Fibroblast of mammary gland (primary cell): Measurements from ENCODE around the gene NCL.
A peak's percentile ranks its signal among the peaks of the same experiment; 100 is the strongest.

Experiments used
- DNase-seq: peaks from one replicate; pipeline ENCODE4 v3.0.0-alpha.2; 2010; ENCODE audit warnings: low read depth
- H3K4me3 ChIP-seq: 2 replicates; pipeline ENCODE4 v1.5.1; 2011; ENCODE audit warnings: low read depth, mild to moderate bottlenecking, low read length, moderate library complexity; ENCODE audit not compliant: control insufficient read depth
- CTCF ChIP-seq: conservative IDR thresholded peaks from 2 replicates; pipeline ENCODE4 v1.5.1; 2011; ENCODE audit warnings: low read depth, low read length, inconsistent platforms; ENCODE audit not compliant: control insufficient read depth, insufficient read depth

Gene NCL

DNA sequence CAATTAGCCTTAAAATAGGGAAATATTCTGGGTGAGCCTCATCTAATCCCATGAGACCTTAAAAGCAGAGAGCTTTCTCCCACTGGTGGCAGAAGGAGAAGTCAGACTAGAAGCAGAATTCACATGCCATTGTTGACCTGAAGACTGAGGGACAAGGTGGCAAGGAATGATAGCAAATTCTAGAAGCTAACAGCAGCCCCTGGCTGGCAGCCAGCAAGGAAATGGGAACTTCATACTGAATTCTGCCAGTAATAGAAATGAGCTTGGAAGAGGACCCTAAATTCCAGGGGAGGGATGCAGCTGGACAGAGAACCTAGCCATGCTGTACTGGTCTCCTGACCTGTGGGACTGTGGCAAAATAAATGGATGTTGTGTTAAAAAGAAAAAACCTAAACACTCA lies 49.3 kb downstream of the NCL start:
- no peak for TF ChIP-seq CTCF
- H3K4me3 ChIP-seq = no peak overlapping the region
- no peak for DNase-seq

- DNase-seq = no peak
- H3K4me3 ChIP-seq = no peak overlapping the region
- no peak for TF ChIP-seq CTCF
Observed at GRCh38 chr2:231413921-231414476, 50.3 kb downstream of the NCL start.

- DNase-seq = no peak
- TF ChIP-seq CTCF = no peak
- no peak overlapping the region for H3K4me3 ChIP-seq
Observed at GRCh38 chr2:231413456-231413855, 50.8 kb downstream of the NCL start.

- TF ChIP-seq CTCF = no peak
- no peak for DNase-seq
- peak overlapping the region; percentile 18 for H3K4me3 ChIP-seq
Observed at GRCh38 chr2:231412618-231412963, 51.7 kb downstream of the NCL start.

GRCh38 chr2:231411831-231412617 lies 52.3 kb downstream of the NCL start:
- peak overlapping the region; percentile 59 for H3K4me3 ChIP-seq
- peak; percentile 72 for DNase-seq
- TF ChIP-seq CTCF = peak; percentile 85

GRCh38 chr2:231411237-231411636 lies 53.0 kb downstream of the NCL start:
- H3K4me3 ChIP-seq = no peak overlapping the region
- TF ChIP-seq CTCF = no peak
- no peak for DNase-seq
